ENCODE measurements around the gene REPIN1.
A peak's percentile ranks its signal among the peaks of the same experiment; 100 is the strongest.

Gene REPIN1

DNA sequence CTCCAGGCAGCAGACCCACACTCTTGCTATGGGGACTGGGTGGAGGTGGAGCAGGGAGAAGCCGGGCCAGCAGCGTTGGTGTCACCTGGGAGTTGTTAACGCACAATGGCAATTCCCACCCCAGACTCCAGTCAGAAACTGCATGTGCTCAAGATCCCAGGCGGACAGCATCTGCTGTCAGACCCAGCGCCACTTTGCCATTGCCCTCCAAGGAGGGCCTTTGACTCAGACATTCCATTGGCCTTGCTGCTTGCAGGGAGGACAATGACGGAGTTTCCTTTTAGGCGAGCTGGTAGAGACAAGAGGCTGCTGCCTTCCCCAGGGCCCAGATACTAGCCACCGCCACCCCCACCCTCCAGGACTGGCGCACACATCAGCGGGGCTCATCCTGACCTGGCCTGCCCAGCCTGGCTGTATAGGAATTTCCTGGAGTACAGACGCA lies 45.0 kb downstream of the REPIN1 start:
- H3K4me3 ChIP-seq (ENCODE audit: control insufficient read depth, low read depth, low read length) = no peak overlapping the region
- no peak for DNase-seq (ENCODE audit: low read depth)
- TF ChIP-seq, protein P1, sequence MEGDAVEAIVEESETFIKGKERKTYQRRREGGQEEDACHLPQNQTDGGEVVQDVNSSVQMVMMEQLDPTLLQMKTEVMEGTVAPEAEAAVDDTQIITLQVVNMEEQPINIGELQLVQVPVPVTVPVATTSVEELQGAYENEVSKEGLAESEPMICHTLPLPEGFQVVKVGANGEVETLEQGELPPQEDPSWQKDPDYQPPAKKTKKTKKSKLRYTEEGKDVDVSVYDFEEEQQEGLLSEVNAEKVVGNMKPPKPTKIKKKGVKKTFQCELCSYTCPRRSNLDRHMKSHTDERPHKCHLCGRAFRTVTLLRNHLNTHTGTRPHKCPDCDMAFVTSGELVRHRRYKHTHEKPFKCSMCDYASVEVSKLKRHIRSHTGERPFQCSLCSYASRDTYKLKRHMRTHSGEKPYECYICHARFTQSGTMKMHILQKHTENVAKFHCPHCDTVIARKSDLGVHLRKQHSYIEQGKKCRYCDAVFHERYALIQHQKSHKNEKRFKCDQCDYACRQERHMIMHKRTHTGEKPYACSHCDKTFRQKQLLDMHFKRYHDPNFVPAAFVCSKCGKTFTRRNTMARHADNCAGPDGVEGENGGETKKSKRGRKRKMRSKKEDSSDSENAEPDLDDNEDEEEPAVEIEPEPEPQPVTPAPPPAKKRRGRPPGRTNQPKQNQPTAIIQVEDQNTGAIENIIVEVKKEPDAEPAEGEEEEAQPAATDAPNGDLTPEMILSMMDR (conservative IDR thresholded peaks at IDR 0.05; ENCODE audit: control insufficient read depth, insufficient read depth, low read depth, low read length) = no peak

- H3K4me3 ChIP-seq (ENCODE audit: control insufficient read depth, low read depth, low read length) = no peak overlapping the region
- TF ChIP-seq, protein P1 (conservative IDR thresholded peaks at IDR 0.05; ENCODE audit: control insufficient read depth, insufficient read depth, low read depth, low read length) = no peak
- no peak for DNase-seq (ENCODE audit: low read depth)
These were observed 46.8 kb downstream of the REPIN1 start for GRCh38 chr7:150415161-150416153.

- no peak for DNase-seq (ENCODE audit: low read depth)
- no peak overlapping the region for H3K4me3 ChIP-seq (ENCODE audit: control insufficient read depth, low read depth, low read length)
- TF ChIP-seq, protein P1 (conservative IDR thresholded peaks at IDR 0.05; ENCODE audit: control insufficient read depth, insufficient read depth, low read depth, low read length) = no peak
These were observed 48.6 kb downstream of the REPIN1 start for GRCh38 chr7:150417239-150417638.

GRCh38 chr7:150417863-150418262 lies 49.2 kb downstream of the REPIN1 start:
- TF ChIP-seq, protein P1 (conservative IDR thresholded peaks at IDR 0.05; ENCODE audit: control insufficient read depth, insufficient read depth, low read depth, low read length) = peak; percentile 20
- DNase-seq (ENCODE audit: low read depth) = no peak
- no peak overlapping the region for H3K4me3 ChIP-seq (ENCODE audit: control insufficient read depth, low read depth, low read length)

GRCh38 chr7:150420242-150420641 lies 51.6 kb downstream of the REPIN1 start:
- TF ChIP-seq, protein P1 (conservative IDR thresholded peaks at IDR 0.05; ENCODE audit: control insufficient read depth, insufficient read depth, low read depth, low read length) = no peak
- no peak for DNase-seq (ENCODE audit: low read depth)
- H3K4me3 ChIP-seq (ENCODE audit: control insufficient read depth, low read depth, low read length) = no peak overlapping the region

DNA sequence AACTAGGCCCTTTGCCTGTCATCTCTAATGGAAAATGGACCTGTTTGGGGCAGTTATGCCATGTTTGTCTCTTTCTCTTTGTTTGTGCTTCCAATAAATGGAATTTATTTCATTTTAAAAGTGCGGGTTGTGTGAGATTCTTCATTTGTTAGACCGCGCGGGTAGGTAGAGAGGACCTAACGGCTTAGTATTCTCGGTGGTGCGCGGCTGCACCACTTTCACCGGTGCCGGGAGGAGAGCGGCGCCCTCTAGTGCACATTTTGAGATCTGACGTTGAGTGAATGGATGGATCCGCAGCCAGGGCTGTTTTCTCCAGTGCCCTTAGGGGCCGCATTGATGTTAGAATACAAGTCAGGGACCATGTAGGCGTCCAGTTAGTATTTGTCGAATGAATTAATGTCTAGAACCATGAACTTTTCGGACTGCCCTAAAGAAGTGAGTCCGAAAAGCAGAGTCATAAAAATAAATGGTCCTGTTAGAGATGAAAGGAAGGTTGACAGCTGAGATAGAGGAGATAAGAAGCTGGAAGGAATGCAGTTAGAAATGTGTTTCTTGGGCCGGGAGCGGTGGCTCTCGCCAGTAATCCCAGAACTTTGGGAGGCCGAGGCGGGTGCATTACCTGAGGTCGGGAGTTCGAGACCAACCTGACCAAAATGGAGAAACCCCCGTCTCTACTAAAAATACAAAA lies 52.5 kb downstream of the REPIN1 start:
- peak; percentile 69 for DNase-seq (ENCODE audit: low read depth)
- H3K4me3 ChIP-seq (ENCODE audit: control insufficient read depth, low read depth, low read length) = no peak overlapping the region
- TF ChIP-seq, protein P1 (conservative IDR thresholded peaks at IDR 0.05; ENCODE audit: control insufficient read depth, insufficient read depth, low read depth, low read length) = peak; percentile 83
